ENCODE data around the gene DPH2.

DPH2 gene

GRCh38 chr1:43930168-43930948 lies 39.5 kb upstream of the DPH2 start:
- Histone ChIP-seq H3K79me2 (no peaks in the 10 kb centered on the region), H3K9me3 (ENCODE audit: control insufficient read depth, low read length) (no peaks in the 10 kb centered on the region), H3K27ac (no peak overlapping the region), H3K4me2 (ENCODE audit: low read length) (no peak overlapping the region), H3K36me3 (ENCODE audit: control insufficient read depth, insufficient read depth, low read length) (no peaks in the 10 kb centered on the region), H2AFZ (no peak overlapping the region), H3K9ac (no peak overlapping the region), H3K4me3 (ENCODE audit: low read depth, low read length) (no peak overlapping the region), H3K27me3 (ENCODE audit: control insufficient read depth, insufficient read depth, low read length) (no peaks in the 10 kb centered on the region), H3K4me1 (peaks cover 11% of the 10 kb centered on the region)
- TF ChIP-seq, protein P1, sequence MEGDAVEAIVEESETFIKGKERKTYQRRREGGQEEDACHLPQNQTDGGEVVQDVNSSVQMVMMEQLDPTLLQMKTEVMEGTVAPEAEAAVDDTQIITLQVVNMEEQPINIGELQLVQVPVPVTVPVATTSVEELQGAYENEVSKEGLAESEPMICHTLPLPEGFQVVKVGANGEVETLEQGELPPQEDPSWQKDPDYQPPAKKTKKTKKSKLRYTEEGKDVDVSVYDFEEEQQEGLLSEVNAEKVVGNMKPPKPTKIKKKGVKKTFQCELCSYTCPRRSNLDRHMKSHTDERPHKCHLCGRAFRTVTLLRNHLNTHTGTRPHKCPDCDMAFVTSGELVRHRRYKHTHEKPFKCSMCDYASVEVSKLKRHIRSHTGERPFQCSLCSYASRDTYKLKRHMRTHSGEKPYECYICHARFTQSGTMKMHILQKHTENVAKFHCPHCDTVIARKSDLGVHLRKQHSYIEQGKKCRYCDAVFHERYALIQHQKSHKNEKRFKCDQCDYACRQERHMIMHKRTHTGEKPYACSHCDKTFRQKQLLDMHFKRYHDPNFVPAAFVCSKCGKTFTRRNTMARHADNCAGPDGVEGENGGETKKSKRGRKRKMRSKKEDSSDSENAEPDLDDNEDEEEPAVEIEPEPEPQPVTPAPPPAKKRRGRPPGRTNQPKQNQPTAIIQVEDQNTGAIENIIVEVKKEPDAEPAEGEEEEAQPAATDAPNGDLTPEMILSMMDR (IDR thresholded peaks at IDR 0.05): peak; percentile 36

- H3K27me3 ChIP-seq (ENCODE audit: control insufficient read depth, insufficient read depth, low read length): no peaks in the 10 kb centered on the region
- TF ChIP-seq, protein P1 (IDR thresholded peaks at IDR 0.05): no peak
- H3K9ac ChIP-seq: no peak overlapping the region
- H3K4me3 ChIP-seq (ENCODE audit: low read depth, low read length): no peak overlapping the region
- H3K9me3 ChIP-seq (ENCODE audit: control insufficient read depth, low read length): no peaks in the 10 kb centered on the region
- H3K4me1 ChIP-seq: peaks cover 13% of the 10 kb centered on the region
- H3K4me2 ChIP-seq (ENCODE audit: low read length): no peak overlapping the region
- H3K36me3 ChIP-seq (ENCODE audit: control insufficient read depth, insufficient read depth, low read length): no peaks in the 10 kb centered on the region
- no peak overlapping the region for H2AFZ ChIP-seq
- no peaks in the 10 kb centered on the region for H3K79me2 ChIP-seq
- no peak overlapping the region for H3K27ac ChIP-seq
These were observed 38.9 kb upstream of the DPH2 start for GRCh38 chr1:43930949-43931275.

DNA sequence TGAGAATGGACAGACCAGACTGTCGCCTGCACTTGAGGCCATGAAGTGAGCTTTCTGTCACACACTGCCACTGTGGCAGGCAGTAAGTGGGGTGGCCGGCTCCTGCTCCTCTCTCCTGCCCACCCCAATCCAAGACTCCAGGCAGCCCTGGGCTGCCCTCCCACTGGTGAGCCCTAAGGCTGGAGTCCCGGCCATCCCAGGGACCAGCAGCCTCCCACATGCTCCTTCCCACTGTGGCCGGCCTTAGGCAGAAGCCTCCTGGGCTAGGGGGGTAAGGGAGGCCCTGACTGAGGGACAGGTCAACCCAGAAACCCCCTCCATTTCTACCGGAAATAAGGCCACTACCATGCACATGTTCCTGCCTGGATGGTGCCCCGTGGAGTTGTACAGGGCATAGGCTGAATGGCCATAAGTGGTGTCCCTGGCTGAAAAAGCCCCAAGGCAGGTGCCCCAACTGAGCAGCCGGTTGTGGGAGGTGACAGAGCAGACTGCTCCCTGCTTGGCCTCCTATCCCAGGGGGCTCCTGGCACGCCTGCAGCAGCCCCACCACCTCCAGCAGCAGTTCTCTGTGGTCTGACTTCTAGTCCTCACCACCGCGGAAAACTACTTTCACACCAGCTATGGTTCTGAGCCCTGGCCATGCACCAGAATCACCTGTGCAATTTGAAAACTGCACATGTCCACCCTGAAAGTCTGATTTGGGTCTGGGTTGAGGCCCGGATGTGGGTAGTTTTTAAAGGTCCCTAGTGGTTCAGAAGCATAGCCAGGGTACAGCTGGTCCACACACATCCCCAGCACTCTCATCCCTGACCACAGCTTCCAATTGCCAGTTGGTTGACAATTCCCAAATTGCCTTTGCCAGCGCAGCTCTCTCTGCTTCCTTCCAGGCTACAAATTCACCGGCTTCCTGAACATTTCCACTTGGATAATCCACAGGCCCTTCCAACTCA lies 37.8 kb upstream of the DPH2 start:
- Histone ChIP-seq H3K4me3 (ENCODE audit: low read depth, low read length) (no peak overlapping the region), H3K36me3 (ENCODE audit: control insufficient read depth, insufficient read depth, low read length) (no peaks in the 10 kb centered on the region), H3K9ac (no peak overlapping the region), H3K4me1 (peaks cover 15% of the 10 kb centered on the region), H3K4me2 (ENCODE audit: low read length) (no peak overlapping the region), H3K27ac (no peak overlapping the region), H3K27me3 (ENCODE audit: control insufficient read depth, insufficient read depth, low read length) (no peaks in the 10 kb centered on the region), H3K79me2 (no peaks in the 10 kb centered on the region), H3K9me3 (ENCODE audit: control insufficient read depth, low read length) (no peaks in the 10 kb centered on the region), H2AFZ (no peak overlapping the region)
- TF ChIP-seq, protein P1 (IDR thresholded peaks at IDR 0.05): no peak

DNA sequence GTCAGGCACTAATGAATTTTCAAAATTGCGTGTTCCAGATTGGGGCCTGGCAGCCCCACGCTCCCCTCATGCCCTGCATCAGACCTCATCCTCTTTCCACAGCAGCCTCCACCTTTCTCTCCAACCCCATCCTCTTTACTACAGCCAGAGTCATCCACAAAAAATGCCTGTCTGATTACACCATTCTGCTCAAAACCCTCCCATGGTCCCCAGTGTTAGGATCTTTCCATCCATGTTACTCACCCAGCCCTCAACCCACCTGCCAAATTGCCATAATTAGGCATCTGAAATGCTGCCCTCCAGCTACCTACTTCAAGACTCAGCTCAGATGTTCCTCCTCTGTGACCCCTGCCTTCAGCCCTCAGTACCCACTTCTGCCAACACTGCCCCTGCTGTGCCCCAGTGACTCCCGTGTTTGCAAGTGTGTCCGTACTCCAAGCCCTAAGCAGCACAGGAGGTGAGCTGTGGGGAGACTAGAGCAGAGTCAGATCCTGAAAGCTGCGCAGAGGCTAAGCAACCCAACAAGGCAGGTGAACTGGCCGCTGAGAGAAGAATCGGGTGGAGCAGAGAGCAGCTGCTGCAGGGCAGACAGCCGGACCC lies 36.9 kb upstream of the DPH2 start:
- H3K4me1 ChIP-seq: peaks cover 20% of the 10 kb centered on the region
- no peaks in the 10 kb centered on the region for H3K9me3 ChIP-seq (ENCODE audit: control insufficient read depth, low read length)
- no peaks in the 10 kb centered on the region for H3K79me2 ChIP-seq
- TF ChIP-seq, protein P1 (IDR thresholded peaks at IDR 0.05): no peak
- peak overlapping the region; percentile 90 for H3K4me2 ChIP-seq (ENCODE audit: low read length)
- H3K27ac ChIP-seq: no peak overlapping the region
- H3K4me3 ChIP-seq (ENCODE audit: low read depth, low read length): peak overlapping the region; percentile 49
- H3K36me3 ChIP-seq (ENCODE audit: control insufficient read depth, insufficient read depth, low read length): no peaks in the 10 kb centered on the region
- no peak overlapping the region for H3K9ac ChIP-seq
- peak overlapping the region; percentile 88 for H2AFZ ChIP-seq
- H3K27me3 ChIP-seq (ENCODE audit: control insufficient read depth, insufficient read depth, low read length): no peaks in the 10 kb centered on the region

Measured in parathyroid adenoma (tissue), 2 donors.